ENCODE results near the gene CDT1.

- no peak for TF ChIP-seq EZH2phosphoT487 (IDR thresholded peaks at IDR 0.05; ENCODE audit: insufficient read depth, low read depth)
- no peak for TF ChIP-seq EZH2 (IDR thresholded peaks at IDR 0.05; ENCODE audit: insufficient read depth, poor library complexity, severe bottlenecking)
Observed at GRCh38 chr16:88813269-88814143, 9.9 kb downstream of the CDT1 start.
